Fibroblast of villous mesenchyme (primary cell): Measurements from ENCODE around the gene MYL4. TPM values are rescaled to one million over a fixed set of nuclear protein-coding genes. Genes with fewer than 3 reads are reported as not detected.

Source experiments
- DNase-seq: peaks from one replicate; pipeline ENCODE4 v3.0.0-alpha.2; 2010; ENCODE audit warnings: low read depth
- H3K4me3 ChIP-seq: 2 replicates; pipeline ENCODE4 v1.5.1; 2011; ENCODE audit warnings: low read depth, mild to moderate bottlenecking, low read length
- CTCF ChIP-seq: IDR thresholded peaks from 2 replicates; pipeline ENCODE4 v1.5.1; 2012; ENCODE audit warnings: low read depth, mild to moderate bottlenecking, low read length; ENCODE audit not compliant: insufficient read depth
- total RNA-seq: library from RNA; depleted of rRNA; stranded (reverse); fragments of >200 nt; gene quantifications from 2 replicates; pipeline ENCODE4 v1.2.3, GENCODE V29; 2012

MYL4 gene
- total RNA-seq, 1 donor, result not detected

- no peak for TF ChIP-seq CTCF
- peak; percentile 96 for DNase-seq
- no peak overlapping the region for H3K4me3 ChIP-seq
Measured at GRCh38 chr17:47239967-47240651, 31.0 kb downstream of the MYL4 start.

GRCh38 chr17:47240806-47241205, 31.7 kb downstream of the MYL4 start:
- TF ChIP-seq CTCF, result no peak
- no peak overlapping the region for H3K4me3 ChIP-seq
- DNase-seq, result no peak

GRCh38 chr17:47242648-47243047, 33.5 kb downstream of the MYL4 start:
- TF ChIP-seq CTCF, result no peak
- H3K4me3 ChIP-seq, result no peak overlapping the region
- DNase-seq, result no peak

GRCh38 chr17:47243737-47244598, 34.8 kb downstream of the MYL4 start:
- DNase-seq, result no peak
- no peak for TF ChIP-seq CTCF
- no peak overlapping the region for H3K4me3 ChIP-seq

GRCh38 chr17:47244697-47245096, 35.5 kb downstream of the MYL4 start:
- H3K4me3 ChIP-seq, result no peak overlapping the region
- DNase-seq, result peak; percentile 41
- no peak for TF ChIP-seq CTCF

- peak; percentile 57 for DNase-seq
- no peak for TF ChIP-seq CTCF
Measured at GRCh38 chr17:47246120-47246519, 37.0 kb downstream of the MYL4 start.

GRCh38 chr17:47250855-47251254, 41.7 kb downstream of the MYL4 start:
- no peak for TF ChIP-seq CTCF
- H3K4me3 ChIP-seq, result no peak overlapping the region
- DNase-seq, result no peak

More at GRCh38 chr17:47246120-47246519, 37.0 kb downstream of the MYL4 start:
- H3K4me3 ChIP-seq, result no peak overlapping the region
